ENCODE data around the gene RABGAP1L.

The RABGAP1L gene

DNA sequence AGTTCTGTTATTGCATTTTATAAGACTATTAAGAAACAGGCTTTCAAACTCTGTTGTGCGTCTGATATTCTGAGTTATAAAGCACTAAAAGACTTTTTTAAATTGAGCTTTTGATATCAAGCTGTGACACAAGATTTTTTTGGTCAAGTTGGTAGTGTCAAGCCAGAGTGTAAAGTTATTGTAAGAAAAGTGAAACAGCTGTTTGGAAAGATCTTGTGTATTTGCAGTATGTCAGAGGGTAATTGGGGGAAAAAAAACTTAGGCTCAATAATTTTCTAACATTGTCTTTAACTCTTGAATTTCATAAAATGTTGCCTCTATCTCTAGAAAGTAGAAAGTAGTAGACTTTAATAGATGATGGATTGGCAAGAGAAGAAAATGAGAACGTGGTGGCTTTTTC, 844.2 kb downstream of the RABGAP1L start:
- no peak overlapping the region for H3K4me3 ChIP-seq (ENCODE audit: low read length)
- TF ChIP-seq, protein P1, sequence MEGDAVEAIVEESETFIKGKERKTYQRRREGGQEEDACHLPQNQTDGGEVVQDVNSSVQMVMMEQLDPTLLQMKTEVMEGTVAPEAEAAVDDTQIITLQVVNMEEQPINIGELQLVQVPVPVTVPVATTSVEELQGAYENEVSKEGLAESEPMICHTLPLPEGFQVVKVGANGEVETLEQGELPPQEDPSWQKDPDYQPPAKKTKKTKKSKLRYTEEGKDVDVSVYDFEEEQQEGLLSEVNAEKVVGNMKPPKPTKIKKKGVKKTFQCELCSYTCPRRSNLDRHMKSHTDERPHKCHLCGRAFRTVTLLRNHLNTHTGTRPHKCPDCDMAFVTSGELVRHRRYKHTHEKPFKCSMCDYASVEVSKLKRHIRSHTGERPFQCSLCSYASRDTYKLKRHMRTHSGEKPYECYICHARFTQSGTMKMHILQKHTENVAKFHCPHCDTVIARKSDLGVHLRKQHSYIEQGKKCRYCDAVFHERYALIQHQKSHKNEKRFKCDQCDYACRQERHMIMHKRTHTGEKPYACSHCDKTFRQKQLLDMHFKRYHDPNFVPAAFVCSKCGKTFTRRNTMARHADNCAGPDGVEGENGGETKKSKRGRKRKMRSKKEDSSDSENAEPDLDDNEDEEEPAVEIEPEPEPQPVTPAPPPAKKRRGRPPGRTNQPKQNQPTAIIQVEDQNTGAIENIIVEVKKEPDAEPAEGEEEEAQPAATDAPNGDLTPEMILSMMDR (conservative IDR thresholded peaks at IDR 0.05; ENCODE audit: low read depth, low read length), result no peak
- no peak for DNase-seq (ENCODE audit: low read depth)

DNA sequence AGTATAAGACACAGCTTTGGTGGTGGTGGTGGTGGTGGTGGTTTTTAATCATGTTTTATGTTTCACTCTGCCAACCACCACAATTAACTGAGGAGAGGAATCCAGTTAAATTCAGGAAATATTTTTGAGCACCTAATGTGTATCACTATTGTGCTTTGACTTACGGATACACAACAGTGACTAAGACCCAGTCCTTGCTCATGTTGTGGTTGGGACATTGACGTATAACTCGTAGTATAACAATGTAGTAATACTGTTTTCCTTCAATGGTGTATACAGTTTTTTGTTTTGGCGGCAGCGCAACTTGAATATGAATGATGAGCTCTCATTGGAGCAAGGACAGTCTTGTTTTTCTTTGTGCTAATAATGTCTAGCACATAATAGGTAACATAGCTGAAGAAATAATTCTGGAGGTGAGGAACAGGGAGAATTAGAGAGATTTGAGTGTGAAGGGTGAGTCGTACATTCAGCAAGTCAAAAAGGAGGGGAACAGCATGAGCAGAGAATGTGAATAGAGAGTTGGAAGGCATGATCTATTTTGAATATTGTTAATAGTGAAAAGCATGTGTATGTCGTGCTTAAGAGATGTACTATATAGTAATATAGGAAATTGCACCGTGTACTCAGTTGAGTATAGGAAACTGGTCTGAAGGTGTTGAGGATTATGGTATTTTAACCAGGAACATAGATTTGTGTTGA, 845.9 kb downstream of the RABGAP1L start:
- no peak overlapping the region for H3K4me3 ChIP-seq (ENCODE audit: low read length)
- TF ChIP-seq, protein P1 (conservative IDR thresholded peaks at IDR 0.05; ENCODE audit: low read depth, low read length), result no peak
- DNase-seq (ENCODE audit: low read depth), result no peak

DNA sequence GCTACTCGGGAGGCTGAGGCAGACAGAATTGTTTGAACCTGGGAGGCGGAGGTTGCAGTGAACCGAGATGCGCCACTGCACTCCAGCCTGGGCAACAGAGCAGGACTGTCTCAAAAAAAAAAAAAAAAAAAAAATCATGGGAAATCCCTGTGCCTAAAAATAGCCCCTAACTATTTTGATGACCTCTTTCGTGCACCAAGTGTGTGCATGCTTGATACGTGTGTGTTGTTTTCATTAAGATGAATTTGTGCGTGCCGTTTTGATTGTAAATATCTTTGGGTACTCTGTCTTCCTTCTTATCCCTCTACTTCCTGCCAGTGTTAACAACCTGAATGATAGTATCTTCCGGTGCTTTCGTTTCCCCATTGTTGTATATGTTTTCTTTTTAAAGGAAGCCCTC, 850.2 kb downstream of the RABGAP1L start:
- H3K4me3 ChIP-seq (ENCODE audit: low read length), result no peak overlapping the region
- DNase-seq (ENCODE audit: low read depth), result no peak

DNA sequence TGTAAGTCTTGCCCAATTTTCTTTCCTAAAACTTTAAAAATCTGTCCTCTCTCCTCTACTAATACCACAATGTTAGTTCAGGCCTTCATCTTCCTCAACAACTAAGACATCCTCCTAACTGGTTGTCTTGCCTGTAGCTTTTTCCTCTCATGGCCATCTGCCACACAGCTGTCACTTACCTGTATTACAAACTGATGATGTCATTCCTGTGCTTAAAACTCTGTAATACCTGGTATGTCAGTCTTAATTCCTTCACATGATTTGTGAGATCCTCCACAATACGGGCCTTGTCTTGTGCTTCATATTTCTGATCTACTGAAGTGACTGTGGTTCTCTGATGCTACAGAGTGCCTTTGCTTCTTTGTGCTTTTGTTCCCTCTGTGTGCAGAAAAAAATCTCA, 854.1 kb downstream of the RABGAP1L start:
- H3K4me3 ChIP-seq (ENCODE audit: low read length), result no peak overlapping the region
- TF ChIP-seq, protein P1 (conservative IDR thresholded peaks at IDR 0.05; ENCODE audit: low read depth, low read length), result no peak
- no peak for DNase-seq (ENCODE audit: low read depth)

More for the DNA sequence above, 850.2 kb downstream of the RABGAP1L start:
- TF ChIP-seq, protein P1 (conservative IDR thresholded peaks at IDR 0.05; ENCODE audit: low read depth, low read length), result no peak

DNA sequence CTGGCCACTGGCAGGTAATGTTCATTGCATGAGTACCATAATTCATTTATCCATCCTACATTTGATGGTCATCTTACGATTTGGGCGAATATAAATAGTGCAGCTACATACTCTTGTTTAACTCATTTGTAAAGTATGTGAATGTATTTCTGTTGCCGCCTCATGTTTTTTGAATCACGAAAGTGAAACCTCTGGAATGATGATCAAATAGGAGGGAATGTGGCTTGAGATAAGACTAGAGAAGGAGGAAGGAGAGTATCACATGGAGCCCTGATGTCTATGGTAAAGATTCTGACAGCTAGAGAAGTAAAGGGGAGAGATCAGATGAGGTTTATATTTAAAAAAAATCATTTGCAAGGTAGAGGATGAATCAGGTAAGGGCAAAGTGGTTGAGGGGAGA, 855.9 kb downstream of the RABGAP1L start:
- H3K4me3 ChIP-seq (ENCODE audit: low read length), result no peak overlapping the region
- TF ChIP-seq, protein P1 (conservative IDR thresholded peaks at IDR 0.05; ENCODE audit: low read depth, low read length), result no peak
- DNase-seq (ENCODE audit: low read depth), result no peak

DNA sequence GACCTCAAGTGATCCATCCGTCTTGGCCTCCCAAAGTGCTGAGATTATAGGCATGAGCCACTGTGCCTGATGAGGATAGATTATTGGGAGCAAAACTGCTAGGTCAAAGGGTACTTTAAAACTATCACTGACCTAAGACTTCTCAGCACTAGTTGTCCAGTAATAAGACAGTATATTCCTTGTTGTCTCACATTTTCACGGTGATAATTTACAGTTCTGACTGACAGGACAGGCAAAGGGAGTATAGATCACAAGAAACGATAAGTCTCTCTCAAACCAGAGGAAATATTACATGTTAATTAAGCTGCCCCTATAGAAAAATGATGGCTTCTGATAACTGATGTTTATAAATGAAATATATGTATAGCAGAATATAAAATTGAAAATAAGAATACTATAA, 860.2 kb downstream of the RABGAP1L start:
- no peak overlapping the region for H3K4me3 ChIP-seq (ENCODE audit: low read length)
- DNase-seq (ENCODE audit: low read depth), result no peak
- TF ChIP-seq, protein P1 (conservative IDR thresholded peaks at IDR 0.05; ENCODE audit: low read depth, low read length), result no peak

Data from retinal pigment epithelial cell (primary cell).